NK-92 (cell line): ENCODE data around the gene PDE4D.
"Not testable (repeated sequence)": the region's sequence is repeated elsewhere in the genome, so short reads cannot be mapped to it uniquely, and the experiment has no call there.

Experiments used
- DNase-seq: peaks from one replicate; lab custom pipeline; 2025; ENCODE audit not compliant: unreplicated experiment; lab: John Stamatoyannopoulos, UW

PDE4D gene

DNA sequence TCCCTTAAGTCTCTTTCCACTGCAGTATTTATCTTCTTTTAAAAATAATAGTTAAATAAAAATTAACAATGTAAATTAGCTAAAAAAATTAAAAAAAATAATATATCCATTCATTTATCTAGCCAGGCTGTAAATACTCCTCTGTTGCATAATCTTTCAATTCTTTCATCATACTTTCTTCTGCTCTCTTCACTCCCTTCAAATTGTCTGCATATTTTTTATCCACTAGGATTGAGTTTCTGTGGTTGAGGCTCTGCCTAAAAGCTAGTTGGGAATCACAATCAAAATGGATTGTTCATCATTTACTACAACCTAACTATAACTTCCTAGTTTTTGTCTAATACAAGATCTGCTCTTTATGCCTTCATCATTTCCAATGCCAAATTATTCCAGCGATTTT is 182.2 kb downstream of the PDE4D start:
- DNase-seq, result no peak

DNA sequence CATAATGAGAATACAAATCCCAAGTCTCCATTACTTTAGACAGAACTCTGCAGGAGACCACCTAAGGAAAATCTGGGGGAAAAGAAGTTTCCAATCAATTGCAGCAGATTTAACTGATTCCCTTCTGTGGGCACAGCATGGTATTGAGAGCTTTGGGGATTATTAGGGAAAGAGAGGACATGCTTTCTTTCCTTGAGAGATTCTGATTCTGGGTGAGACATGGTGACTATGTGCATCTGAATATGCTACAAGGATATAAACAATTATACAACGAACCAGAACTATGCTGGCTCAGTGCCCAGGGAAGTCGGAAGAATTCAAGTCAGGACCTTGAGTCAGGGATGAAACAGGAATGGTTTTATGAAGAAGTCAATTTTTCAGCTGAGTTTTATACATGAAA is 183.7 kb downstream of the PDE4D start:
- no peak for DNase-seq

DNA sequence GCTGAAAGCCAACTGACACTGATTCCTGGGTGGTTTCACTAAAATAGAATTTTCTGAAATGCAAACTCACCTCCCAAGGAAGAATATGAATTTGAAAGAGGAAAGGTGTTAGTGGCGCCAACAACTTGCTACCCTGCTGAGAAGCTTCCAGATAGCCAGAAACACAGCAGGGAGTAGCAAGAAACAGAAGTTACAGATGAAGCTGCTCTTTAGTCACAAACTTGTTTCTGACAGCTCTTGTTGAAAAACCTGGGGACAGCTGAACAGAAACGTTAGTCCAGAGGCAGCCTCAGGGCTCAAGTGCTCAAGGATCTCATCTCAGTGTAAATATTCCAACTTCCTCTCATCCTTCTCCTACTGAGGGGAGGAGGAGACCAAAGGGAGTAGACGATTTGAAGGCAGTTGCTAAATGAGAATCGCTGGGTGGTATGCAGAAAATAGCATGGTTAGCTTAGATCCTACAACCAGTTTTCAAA is 184.1 kb downstream of the PDE4D start:
- no peak for DNase-seq

DNA sequence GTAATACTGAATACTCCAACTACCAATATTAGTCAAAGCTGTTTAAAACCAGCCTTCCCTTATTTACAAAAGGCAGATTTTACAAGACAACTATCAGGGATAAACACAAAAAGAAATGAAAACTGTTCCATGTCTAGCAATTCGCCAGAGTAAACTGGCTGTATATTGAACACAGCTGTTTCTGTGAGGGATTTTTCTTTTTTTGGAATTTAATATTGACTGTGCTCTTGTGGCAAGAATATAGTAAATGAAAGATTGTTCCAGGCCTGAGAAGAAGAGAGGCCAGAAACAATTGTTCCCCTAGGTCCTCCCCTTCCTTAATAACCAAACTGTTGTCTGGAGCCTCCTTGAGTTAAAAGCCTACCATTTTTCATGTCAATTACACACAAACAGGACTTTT is 188.6 kb downstream of the PDE4D start:
- no peak for DNase-seq

DNA sequence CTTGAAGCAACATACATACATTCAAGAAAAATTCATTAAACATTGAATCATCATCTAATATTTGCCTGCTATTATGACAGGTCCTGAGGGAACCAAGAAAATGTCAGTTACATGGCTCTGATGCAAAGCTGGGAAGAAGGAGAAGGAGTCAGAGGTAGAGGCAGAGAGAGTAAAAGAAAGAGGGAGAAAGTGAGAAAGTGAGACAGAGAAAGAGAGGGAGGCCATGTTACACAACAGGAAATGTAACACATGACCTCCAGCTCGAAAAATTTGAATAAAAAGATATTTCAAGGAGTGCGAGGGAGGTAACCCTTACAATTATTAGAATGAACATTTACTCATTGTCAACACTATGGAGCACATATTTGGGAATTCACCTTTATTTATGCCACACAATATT is 189.7 kb downstream of the PDE4D start:
- DNase-seq, result no peak

DNA sequence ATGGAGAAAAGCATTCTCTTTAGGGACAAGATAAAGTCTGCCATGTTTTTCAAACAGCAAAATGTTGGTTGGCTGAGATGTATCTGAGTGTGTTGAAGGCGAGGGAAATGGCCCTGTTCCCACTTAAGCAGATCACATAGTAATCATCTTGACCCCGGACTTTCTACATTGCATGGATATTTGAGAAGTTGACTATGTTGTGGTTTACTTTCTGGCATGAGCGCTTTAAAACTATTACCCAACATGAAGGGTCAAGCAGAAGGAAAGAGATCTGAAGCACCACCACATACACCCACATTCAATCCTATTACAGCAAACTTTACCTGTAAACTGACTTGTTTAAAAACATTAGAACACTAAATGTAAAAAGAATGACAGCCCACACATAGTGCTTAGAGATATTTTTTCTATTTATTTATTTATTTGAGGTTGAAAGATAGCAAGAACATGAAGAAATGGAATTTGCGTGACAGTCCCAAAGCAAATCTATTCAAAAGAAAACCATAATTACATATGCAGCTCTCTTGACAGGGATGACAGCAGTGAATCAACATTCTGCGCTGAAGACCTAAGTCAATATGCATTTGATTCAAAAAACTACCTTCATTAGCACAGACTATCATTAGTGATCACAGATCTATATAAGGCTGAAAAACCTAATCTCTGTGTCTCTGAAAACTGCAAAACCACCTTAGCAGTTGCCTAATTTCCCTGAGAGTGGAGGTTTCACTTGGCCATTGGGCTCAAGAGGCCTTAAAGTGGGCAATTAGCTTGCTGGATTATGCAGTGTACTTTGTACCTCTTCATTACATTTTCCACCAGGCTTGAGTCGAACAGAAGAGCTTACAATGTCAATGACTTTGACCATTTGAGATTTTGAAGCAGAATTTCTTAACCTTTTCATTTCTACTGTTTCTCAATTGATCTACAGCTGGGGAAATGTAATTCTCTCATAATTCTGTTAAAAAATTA is 195.0 kb downstream of the PDE4D start:
- no peak for DNase-seq

DNA sequence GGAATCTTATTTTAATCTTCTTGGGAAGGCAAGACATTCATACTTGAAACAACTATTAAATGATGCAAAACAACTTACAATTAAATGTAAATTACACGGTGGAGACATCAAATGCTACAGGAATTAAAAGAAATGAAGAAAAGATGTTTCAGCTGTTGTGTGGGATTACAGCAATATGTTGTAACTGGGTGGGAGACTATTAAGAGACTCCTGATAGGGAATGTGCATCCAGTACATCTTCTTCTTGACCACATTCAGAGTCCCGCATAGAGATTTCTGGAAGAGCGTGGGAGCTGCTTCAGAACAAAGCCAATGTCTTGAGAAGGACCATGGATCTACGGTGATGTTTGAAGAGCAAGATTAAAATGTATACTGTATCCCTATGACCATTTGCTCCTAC is 199.1 kb downstream of the PDE4D start:
- DNase-seq, result no peak

DNA sequence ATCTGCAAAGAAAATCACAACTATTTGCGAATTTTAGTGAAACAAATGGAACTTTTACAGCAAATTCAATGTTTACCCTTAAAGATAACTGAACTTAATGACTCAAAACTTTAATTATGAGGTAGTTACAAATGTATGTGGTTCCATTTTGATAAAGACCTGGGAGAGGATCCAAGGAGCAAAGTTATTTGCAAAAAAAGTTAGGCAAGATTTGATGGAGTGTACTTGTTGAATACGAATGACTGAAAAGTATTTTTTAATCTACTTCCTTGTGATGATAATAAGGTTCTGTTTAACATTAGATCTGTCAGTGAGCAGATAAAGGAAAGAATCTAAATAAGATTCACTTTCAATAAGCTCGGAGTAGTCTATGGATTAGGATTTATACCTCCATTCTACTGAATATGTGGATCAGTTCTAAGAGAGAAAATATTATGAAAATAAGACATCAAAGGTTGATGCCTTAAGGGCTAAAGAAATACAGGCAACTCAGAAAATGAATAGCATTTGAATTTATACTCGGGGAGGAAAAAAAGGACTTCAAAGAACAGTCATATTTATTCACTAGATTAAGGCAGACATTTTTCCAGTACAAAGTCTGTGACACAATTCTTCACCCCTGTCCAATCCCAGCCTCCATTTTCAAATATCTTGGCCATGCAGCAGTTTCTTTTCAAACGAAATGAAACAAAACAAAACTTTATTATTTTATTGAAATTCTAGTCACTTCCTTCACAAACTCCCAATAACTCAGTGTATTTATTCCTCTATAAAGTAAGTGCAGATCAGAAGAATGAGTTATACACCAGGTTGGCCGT is 199.8 kb downstream of the PDE4D start:
- DNase-seq, result no peak

DNA sequence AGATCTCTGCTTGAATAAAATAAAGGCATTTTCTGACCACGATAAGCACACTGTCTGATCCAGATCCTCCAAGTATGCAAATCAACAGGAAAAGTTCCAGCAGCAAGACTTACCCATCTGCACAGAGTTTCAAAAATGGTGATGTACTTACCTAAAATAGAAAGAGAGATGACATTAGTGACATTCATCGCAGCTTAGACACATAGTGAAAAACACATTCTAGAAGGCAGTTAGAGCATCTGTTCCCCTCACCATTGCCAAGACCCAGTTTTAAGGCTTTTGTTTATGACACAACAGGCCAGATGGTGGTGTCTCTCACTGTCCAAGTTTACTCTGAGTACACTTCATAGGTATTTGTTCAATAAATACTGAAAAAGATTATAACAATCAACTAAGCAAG is 207.7 kb downstream of the PDE4D start:
- DNase-seq, result no peak

DNA sequence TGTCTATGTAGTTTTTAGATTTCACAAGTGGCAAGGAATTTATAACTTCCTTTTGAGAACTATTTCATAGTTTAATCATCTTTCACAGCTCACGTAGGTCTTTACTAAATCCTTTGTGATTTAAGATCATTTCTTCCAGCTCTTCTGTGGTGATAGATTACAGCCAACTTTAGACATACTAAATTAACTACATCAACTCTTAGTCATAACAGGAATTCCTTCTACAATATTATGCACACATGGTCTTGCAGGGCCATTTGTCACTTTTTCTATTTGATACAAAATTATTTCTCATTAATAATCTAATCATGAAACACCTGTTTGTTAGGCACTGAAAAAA is 208.4 kb downstream of the PDE4D start:
- DNase-seq, result no peak

DNA sequence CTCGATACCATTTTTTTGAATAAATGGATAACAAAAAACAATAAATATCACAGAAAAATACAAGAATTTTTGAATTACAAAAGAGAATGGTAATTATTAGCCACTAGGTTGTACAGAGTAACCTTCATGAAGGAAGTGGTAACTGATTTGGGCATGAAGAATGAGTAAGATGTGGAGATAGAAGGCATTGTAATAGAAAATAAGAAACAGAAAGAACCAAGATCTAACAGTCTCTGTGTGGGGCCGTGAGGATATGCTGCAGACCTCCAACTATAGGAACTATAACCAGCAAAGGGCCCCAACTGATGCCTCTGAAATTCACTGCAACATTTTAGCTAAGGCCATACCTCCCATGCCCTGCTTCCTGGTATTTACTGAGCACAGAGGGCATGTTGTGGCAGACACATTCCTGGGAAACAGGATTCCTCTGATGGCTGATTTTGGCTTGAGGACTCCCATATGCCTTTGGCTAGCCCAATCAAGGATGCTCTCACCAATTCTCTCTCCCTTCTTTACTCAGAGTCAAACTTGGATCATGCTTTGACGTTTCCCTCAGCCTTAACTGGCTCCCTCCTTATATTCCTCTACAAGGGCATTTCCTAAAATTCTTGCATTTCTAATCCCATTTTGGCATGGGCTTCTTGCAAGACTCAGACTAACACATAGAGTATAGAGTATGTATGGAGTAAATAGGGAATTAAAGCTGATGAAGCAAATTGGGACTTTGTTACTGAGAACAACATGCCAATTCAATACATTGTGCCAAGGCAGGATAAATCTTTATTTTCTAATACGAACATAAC is 208.9 kb downstream of the PDE4D start:
- no peak for DNase-seq

DNA sequence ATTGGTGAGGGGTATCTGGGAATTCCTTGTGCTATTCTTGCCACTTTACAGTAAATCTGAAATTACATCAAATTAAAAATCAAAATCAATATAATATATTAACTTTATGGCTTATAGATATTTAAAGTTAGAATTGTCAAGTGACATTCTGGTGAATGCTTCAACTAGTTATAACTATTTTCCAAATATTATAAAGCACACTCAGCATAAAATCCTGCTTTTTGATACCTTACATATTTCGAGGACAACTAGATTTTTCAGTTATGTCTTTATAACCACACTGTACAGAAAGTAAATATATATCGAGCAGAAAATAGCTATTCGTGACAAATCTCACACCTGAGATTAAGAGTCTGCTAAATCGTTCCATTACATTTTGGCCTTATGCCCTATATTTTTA is 210.2 kb downstream of the PDE4D start:
- DNase-seq, result no peak

DNA sequence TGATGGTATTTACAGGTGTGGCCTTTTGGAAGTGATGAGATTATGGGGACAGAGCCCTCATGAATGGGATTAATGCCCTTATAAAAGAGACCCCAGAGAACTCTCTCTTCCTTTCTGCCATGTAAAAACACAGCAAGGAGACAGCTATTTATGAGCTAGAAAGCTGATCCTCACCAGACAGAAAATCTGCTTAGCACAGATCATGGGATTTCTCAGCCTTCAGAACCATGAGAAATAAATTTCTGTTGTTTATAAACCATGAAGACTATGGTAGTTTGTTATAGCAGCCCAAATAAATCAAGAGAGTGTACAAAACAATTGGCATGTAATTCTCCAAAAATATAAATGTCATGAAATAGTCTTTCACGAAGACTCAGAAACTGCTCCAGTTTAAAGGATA is 211.0 kb downstream of the PDE4D start:
- no peak for DNase-seq

DNA sequence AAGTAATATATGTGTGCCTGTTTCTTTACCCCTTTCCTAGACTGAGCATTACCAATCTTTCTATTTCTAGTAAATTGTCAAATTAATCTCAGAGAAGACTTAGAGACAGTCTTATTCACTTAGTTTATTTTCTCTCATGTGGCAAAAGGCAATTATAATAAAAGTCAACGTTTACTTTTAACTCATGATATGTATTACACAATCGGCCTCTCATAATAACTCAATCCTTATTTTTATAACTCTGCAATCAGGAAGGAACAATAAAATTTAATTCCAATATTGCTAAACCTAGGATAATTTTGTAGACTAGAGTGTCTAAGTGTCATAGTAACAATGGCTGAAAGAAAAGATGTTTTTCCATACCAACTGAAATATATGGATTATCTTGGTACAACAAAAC is 214.6 kb downstream of the PDE4D start:
- no peak for DNase-seq

DNA sequence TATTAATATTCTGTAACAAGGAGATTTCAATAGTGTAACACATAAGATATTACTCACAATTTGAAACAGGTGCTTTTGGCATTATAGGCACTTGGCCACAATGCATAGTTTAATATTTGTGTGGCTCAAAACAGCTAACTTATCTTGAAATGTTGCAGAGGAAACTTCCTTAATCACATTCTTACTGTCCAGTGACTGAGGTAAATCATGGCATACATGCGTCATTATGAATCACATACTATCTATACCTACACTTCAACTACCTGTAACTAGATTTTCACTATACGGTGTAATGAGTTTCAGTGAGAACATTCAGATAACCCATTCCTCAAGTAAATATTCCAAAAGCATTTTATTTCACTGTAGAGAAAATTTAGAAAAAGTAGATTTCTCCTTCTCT is 218.8 kb downstream of the PDE4D start:
- no peak for DNase-seq

DNA sequence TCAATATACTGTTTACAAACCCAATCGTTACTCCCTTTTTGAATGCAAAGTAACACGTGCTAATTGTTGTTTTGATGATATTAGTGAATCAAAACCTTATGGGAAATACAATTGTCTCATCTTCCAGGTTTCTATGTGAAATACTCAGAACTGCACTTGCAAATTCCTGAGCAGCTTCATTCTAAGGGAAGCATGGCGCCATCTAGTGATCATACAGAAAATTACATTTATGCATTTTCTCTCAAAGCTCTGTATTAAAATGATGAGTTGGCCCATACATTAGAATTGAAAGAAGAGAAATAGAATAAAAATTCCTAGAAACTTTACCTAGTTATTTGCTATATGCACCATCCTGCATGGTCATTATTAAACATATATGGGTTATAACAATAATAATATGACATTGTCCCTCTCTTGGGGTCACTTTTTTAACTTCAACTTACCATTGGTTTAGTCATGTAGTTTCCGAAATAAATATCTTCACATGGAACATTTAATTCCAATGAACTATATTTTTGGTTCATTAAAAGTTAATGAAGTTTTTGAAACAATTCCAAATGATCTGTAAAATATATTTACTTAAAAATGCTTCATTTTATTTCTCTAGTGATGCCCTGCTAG is 220.0 kb downstream of the PDE4D start:
- no peak for DNase-seq

DNA sequence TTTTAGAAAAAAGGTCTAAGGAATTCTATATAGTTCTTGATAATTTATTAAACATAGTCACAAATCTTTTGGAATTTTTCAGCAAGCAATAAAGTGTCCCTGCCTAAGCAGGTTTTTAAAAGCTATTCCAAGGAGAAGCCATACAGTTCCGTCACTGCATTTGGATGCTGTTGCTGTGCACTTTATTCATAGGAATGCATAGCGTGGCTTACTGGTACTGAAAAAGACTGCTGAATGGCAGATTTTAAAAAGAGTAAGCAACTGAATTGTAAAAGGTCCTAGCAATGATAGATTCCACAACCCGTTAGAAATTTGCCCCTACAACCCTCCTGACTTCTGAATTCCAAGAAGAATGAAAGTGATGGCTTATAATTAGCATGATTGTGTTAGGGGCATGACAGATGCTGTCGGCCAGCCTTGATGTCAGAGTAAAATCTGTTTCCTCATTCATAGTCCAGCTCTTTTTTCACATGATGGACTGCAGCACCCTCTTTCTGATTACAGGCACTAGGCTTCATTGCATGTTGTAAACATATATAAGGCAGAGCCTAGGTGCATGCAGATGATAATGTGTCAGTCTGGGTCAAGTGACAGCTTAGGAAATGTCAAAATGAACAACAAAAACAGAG is 227.0 kb downstream of the PDE4D start:
- no peak for DNase-seq

DNA sequence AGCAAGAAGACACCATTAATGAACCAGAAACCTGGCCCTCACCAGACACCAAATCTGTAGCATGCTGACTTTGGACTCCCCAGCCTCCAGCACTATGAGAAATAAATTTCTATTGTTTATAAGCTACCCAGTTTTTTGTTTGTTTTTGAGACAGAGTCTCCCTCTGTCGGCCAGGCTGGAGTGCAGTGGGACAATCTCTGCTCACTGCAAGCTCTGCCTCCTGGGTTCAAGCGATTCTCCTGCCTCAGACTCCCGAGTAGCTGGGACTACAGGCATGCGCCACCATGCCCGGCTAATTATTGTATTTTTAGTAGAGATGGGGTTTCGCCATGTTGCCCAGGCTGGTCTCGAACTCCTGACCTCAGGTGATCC is 227.7 kb downstream of the PDE4D start:
- DNase-seq, result not testable (repeated sequence)

DNA sequence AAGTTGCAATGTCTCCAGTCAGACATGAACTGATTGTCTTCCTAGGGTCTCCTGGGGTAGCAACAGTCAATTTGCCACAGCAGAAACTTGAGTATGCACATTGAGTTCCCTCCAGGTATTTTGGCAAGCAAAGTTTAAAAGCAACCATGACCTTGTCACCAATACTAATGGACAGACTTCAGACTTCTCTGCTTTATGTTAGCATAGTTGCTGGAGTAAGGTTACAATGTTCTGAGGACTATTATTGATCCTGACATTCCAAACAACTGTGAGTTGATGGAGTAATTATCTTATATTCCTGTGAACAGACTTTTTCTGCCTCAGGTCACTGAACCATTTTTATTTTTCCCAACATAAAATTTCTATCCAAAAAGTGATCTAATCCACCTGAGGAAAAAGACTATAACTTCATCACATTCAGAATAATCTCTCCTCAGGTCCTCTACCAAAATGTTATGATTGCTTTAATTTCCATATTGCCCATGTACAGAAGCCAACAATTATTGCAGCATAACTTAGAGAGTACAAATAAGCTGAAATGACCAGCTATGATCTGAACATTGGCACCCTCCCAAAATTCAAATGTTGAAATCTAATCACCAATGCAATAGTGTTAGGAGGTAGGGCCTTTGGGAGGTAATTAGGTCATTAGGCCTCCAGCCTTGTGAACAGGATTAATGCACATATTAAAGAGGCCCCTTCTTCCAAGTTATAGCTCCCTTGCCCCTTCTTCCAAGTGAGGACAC is 228.3 kb downstream of the PDE4D start:
- DNase-seq, result no peak
